Erythroblast (primary cell): ENCODE measurements around the gene MUC15.

Experiments
- GATA1 ChIP-seq: IDR thresholded peaks from 2 replicates; pipeline ENCODE4 v1.6.1; 2011; ENCODE audit warnings: low read depth, mild to moderate bottlenecking, control low read depth, low read length, moderate library complexity
- POLR2A ChIP-seq: IDR thresholded peaks from 2 replicates; pipeline ENCODE4 v1.6.1; 2011; ENCODE audit warnings: mild to moderate bottlenecking, low read length

- TF ChIP-seq POLR2A (no peak), GATA1 (no peak)
Measured at GRCh38 chr11:26608507-26609146, 36.6 kb upstream of the MUC15 start.
